UCSD-AML1 (cell line): ENCODE results near the gene USP9X.
A peak's percentile ranks its signal among the peaks of the same experiment; 100 is the strongest.
"Not testable (repeated sequence)": the region's sequence is repeated elsewhere in the genome, so short reads cannot be mapped to it uniquely, and the experiment has no call there.

Source experiments
- DNase-seq: peaks from one replicate; lab custom pipeline; 2025; ENCODE audit not compliant: unreplicated experiment; lab: John Stamatoyannopoulos, UW

The USP9X gene

GRCh38 chrX:41276661-41277506 lies 191.6 kb downstream of the USP9X start:
- peak; percentile 19 for DNase-seq

GRCh38 chrX:41282307-41282706 lies 197.1 kb downstream of the USP9X start:
- not testable (repeated sequence) for DNase-seq

GRCh38 chrX:41285928-41286327 lies 200.7 kb downstream of the USP9X start:
- DNase-seq = not testable (repeated sequence)
